H1 (cell line): Measurements from ENCODE around the gene MXRA8. TPM values are rescaled to one million over a fixed set of nuclear protein-coding genes. Genes with fewer than 3 reads are reported as not detected.

ENCODE experiments used
- CTCF ChIA-PET: fragments of 300-600 bp; sonication (Branson Sonifier 250); formaldehyde crosslinking; loops from one replicate; lab custom pipeline; 2021; ENCODE audit not compliant: partially characterized antibody; lab: Charles Lee
- POLR2A ChIA-PET: fragments of 300-600 bp; sonication (Branson Sonifier 250); formaldehyde crosslinking; loops from one replicate; lab custom pipeline; 2021; ENCODE audit warnings: inconsistent platforms; ENCODE audit not compliant: partially characterized antibody; lab: Charles Lee
- DNase-seq, 2 experiments: peaks; one replicate each; pipeline versions ENCODE4 v3.0.0 to v3.0.0-alpha.2; 2010 to 2022; ENCODE audit warnings: low spot score in 2 of 2, low read depth in 1 of 2, mixed read lengths in 1 of 2
- FAIRE-seq: peaks from 2 replicates; lab custom pipeline; 2011; peaks lifted over from hg19 to GRCh38; lab: Jason Lieb, UNC
- H2AFZ ChIP-seq: 2 replicates; pipeline ENCODE4 v1.8.1; 2012; ENCODE audit warnings: low read length, inconsistent platforms
- H2AK5ac ChIP-seq: 2 replicates; pipeline ENCODE4 v1.6.1; 2013; ENCODE audit warnings: low read depth, low read length
- H2BK120ac ChIP-seq: replicated peaks from 2 replicates; pipeline ENCODE3; 2013; ENCODE audit warnings: low read depth, low read length, inconsistent platforms
- H2BK12ac ChIP-seq: 2 replicates; pipeline ENCODE4 v1.6.1; 2013; ENCODE audit warnings: low read depth, low read length
- H2BK15ac ChIP-seq: 2 replicates; pipeline ENCODE4 v1.6.1; 2013; ENCODE audit warnings: low read length
- H2BK20ac ChIP-seq: 2 replicates; pipeline ENCODE4 v1.6.1; 2013; ENCODE audit warnings: low read length
- H2BK5ac ChIP-seq: 2 replicates; pipeline ENCODE4 v1.6.1; 2013; ENCODE audit warnings: low read depth, low read length
- H3K14ac ChIP-seq: 2 replicates; pipeline ENCODE4 v1.6.1; 2013; ENCODE audit warnings: inconsistent platforms; ENCODE audit not compliant: insufficient read length
- H3K18ac ChIP-seq: 2 replicates; pipeline ENCODE4 v1.6.1; 2013; ENCODE audit warnings: low read length; ENCODE audit errors: extremely low read depth
- H3K23ac ChIP-seq: 2 replicates; pipeline ENCODE4 v1.6.1; 2013; ENCODE audit warnings: inconsistent platforms; ENCODE audit not compliant: insufficient read length
- H3K23me2 ChIP-seq: 2 replicates; pipeline ENCODE4 v1.6.1; 2013; ENCODE audit warnings: low read depth, low read length
- H3K27ac ChIP-seq: 2 replicates; pipeline ENCODE4 v1.6.1; 2011; ENCODE audit warnings: low read depth, low read length, inconsistent platforms
- H3K27me3 ChIP-seq, 4 experiments: replicated peaks in 1 of 4; 1 replicate in 1 of 4; 2 replicates in 3 of 4; pipeline versions ENCODE4 v1.6.1 to v1.8.1; 2011 to 2013; ENCODE audit warnings: low read length in 3 of 4, mild to moderate bottlenecking in 3 of 4, inconsistent platforms in 2 of 4, mixed read lengths in 2 of 4, moderate library complexity in 1 of 4; ENCODE audit not compliant: control insufficient read depth in 3 of 4, insufficient read depth in 3 of 4; ENCODE audit errors: extremely low read depth in 1 of 4
- H3K36me3 ChIP-seq, 4 experiments: 2 replicates each; pipeline versions ENCODE4 v1.6.1 to v1.8.1; 2011 to 2013; ENCODE audit warnings: mild to moderate bottlenecking in 4 of 4, low read length in 3 of 4, moderate library complexity in 2 of 4, control low read depth in 1 of 4, inconsistent platforms in 1 of 4; ENCODE audit not compliant: insufficient read depth in 4 of 4, control insufficient read depth in 2 of 4
- H3K4ac ChIP-seq: replicated peaks from 2 replicates; pipeline ENCODE3; 2013; ENCODE audit warnings: low read length, low read depth, mixed read lengths, inconsistent platforms; ENCODE audit not compliant: insufficient read length
- H3K4me1 ChIP-seq, 4 experiments: replicated peaks in 1 of 4; 1 replicate in 1 of 4; 2 replicates in 3 of 4; pipeline versions ENCODE4 v1.6.1 to v1.8.1; 2011 to 2013; ENCODE audit warnings: low read length in 3 of 4, inconsistent platforms in 2 of 4, mixed read lengths in 1 of 4; ENCODE audit not compliant: insufficient read depth in 4 of 4, control insufficient read depth in 3 of 4
- H3K4me2 ChIP-seq, 2 experiments: 2 replicates each; pipeline versions ENCODE4 v1.6.1 to v1.8.1; 2011 to 2013; ENCODE audit warnings: low read depth in 2 of 2, low read length in 2 of 2, control low read depth in 1 of 2, inconsistent platforms in 1 of 2, mild to moderate bottlenecking in 1 of 2; ENCODE audit not compliant: insufficient read depth in 1 of 2
- H3K4me3 ChIP-seq, 4 experiments: fragments of 200-600, 300-600 bp in 1 of 4; sonication (generic), shearing (Covaris generic), sonication (Bioruptor Twin) in 1 of 4; 2 replicates each; pipeline versions ENCODE4 v1.5.1 to v1.8.1; 2011 to 2016; ENCODE audit warnings: low read length in 4 of 4, low read depth in 3 of 4, control low read depth in 2 of 4, inconsistent platforms in 2 of 4, mild to moderate bottlenecking in 2 of 4, mixed read lengths in 1 of 4, moderate library complexity in 1 of 4; ENCODE audit not compliant: insufficient read depth in 2 of 4; ENCODE audit errors: extremely low read depth in 1 of 4
- H3K56ac ChIP-seq: replicated peaks from 2 replicates; pipeline ENCODE3; 2013; ENCODE audit warnings: low read depth, mild to moderate bottlenecking, mixed read lengths, low read length, inconsistent platforms; ENCODE audit not compliant: insufficient read length
- H3K79me1 ChIP-seq: 2 replicates; pipeline ENCODE4 v1.6.1; 2013; ENCODE audit warnings: low read depth, low read length, control low read depth
- H3K79me2 ChIP-seq, 2 experiments: 2 replicates each; pipeline versions ENCODE4 v1.6.1 to v1.8.1; 2012 to 2013; ENCODE audit warnings: low read length in 2 of 2, mild to moderate bottlenecking in 2 of 2, inconsistent platforms in 1 of 2; ENCODE audit not compliant: insufficient read depth in 2 of 2, control insufficient read depth in 1 of 2
- H3K9ac ChIP-seq, 4 experiments: replicated peaks in 1 of 4; 1 replicate in 1 of 4; 2 replicates in 3 of 4; pipeline versions ENCODE4 v1.6.1 to v1.8.1; 2011 to 2013; ENCODE audit warnings: low read depth in 3 of 4, low read length in 3 of 4, control low read depth in 2 of 4, mild to moderate bottlenecking in 2 of 4, moderate library complexity in 2 of 4, inconsistent platforms in 1 of 4; ENCODE audit errors: extremely low read depth in 1 of 4
- H3K9me3 ChIP-seq, 2 experiments: 2 replicates each; pipeline versions ENCODE4 v1.6.1 to v1.8.1; 2012 to 2013; ENCODE audit warnings: mild to moderate bottlenecking in 2 of 2, moderate library complexity in 2 of 2, control low read depth in 1 of 2, inconsistent platforms in 1 of 2, low read depth in 1 of 2, low read length in 1 of 2, mixed read lengths in 1 of 2; ENCODE audit not compliant: insufficient read depth in 2 of 2
- H4K20me1 ChIP-seq, 2 experiments: replicated peaks in 1 of 2; 2 replicates each; pipeline versions ENCODE3 to v1.8.1; 2011 to 2013; ENCODE audit warnings: inconsistent platforms in 2 of 2, low read length in 2 of 2, mild to moderate bottlenecking in 1 of 2; ENCODE audit not compliant: insufficient read depth in 2 of 2, control insufficient read depth in 1 of 2
- H4K5ac ChIP-seq: 2 replicates; pipeline ENCODE4 v1.6.1; 2013; ENCODE audit warnings: low read length, low read depth, mixed read lengths, inconsistent platforms; ENCODE audit not compliant: insufficient read length
- H4K8ac ChIP-seq: 2 replicates; pipeline ENCODE4 v1.8.0; 2013; ENCODE audit warnings: mild to moderate bottlenecking, moderate library complexity, low read length, inconsistent platforms; ENCODE audit not compliant: insufficient read depth; ENCODE audit errors: extremely low read depth
- H4K91ac ChIP-seq: replicated peaks from 2 replicates; pipeline ENCODE3; 2013; ENCODE audit warnings: low read length, mixed read lengths, inconsistent platforms; ENCODE audit not compliant: insufficient read length
- CTCF ChIP-seq, 3 experiments: IDR thresholded peaks; 1 replicate in 2 of 3; 2 replicates in 1 of 3; pipeline versions ENCODE4 v1.5.1 to v1.6.1; 2011; ENCODE audit warnings: low read length in 3 of 3, mild to moderate bottlenecking in 3 of 3, inconsistent platforms in 2 of 3, low read depth in 1 of 3, moderate library complexity in 1 of 3; ENCODE audit not compliant: insufficient read depth in 1 of 3; ENCODE audit errors: control extremely low read depth in 1 of 3
- POLR2AphosphoS5 ChIP-seq: IDR thresholded peaks from 2 replicates; pipeline ENCODE4 v1.6.1; 2011; ENCODE audit warnings: low read depth, low read length
- WGBS, 2 experiments: shearing (Covaris generic) in 1 of 2; methylation state at CpG; one replicate each; pipeline versions ENCODE4 v1.1.6 to v1.1.7; 2013 to 2015; ENCODE audit warnings: low lambda C conversion rate in 2 of 2, mixed read lengths in 2 of 2, inconsistent platforms in 1 of 2, low coverage in 1 of 2, missing lambda C conversion rate in 1 of 2; ENCODE audit not compliant: insufficient replicate concordance in 2 of 2, insufficient coverage in 1 of 2, insufficient read length in 1 of 2; ENCODE audit errors: extremely low coverage in 1 of 2, missing lambda C conversion rate in 1 of 2; 5-methylcytosine and 5-hydroxymethylcytosine counted together
- polyA plus RNA-seq, 7 experiments: library from polyadenylated mRNA; depleted of rRNA in 3 of 7; stranded (reverse) in 5 of 7; unstranded in 2 of 7; fragments of >200 nt in 5 of 7; fragments of 200-250 nt in 2 of 7; gene quantifications; 1 replicate in 5 of 7; 2 replicates in 1 of 7; 4 replicates in 1 of 7; pipeline versions ENCODE4 v1.2.1 to v1.2.3, GENCODE V29; 2011 to 2013; ENCODE audit warnings: missing spikeins in 2 of 7, mixed read lengths in 2 of 7
- total RNA-seq: library from RNA; stranded (reverse); fragmentation: NEBNext Ultra II Directional; extraction: Animal tissue kit (Norgen Biotek cat#: 25700); gene quantifications from 2 replicates; pipeline ENCODE4 v1.2.1, GENCODE V29; 2021

Gene MXRA8
- total and polyA plus RNA-seq, 2 of the 8 experiments (the other 6 are each of a cell fraction or from before 2014, with no cell fraction given) = 10.5 to 17.2 TPM

DNA sequence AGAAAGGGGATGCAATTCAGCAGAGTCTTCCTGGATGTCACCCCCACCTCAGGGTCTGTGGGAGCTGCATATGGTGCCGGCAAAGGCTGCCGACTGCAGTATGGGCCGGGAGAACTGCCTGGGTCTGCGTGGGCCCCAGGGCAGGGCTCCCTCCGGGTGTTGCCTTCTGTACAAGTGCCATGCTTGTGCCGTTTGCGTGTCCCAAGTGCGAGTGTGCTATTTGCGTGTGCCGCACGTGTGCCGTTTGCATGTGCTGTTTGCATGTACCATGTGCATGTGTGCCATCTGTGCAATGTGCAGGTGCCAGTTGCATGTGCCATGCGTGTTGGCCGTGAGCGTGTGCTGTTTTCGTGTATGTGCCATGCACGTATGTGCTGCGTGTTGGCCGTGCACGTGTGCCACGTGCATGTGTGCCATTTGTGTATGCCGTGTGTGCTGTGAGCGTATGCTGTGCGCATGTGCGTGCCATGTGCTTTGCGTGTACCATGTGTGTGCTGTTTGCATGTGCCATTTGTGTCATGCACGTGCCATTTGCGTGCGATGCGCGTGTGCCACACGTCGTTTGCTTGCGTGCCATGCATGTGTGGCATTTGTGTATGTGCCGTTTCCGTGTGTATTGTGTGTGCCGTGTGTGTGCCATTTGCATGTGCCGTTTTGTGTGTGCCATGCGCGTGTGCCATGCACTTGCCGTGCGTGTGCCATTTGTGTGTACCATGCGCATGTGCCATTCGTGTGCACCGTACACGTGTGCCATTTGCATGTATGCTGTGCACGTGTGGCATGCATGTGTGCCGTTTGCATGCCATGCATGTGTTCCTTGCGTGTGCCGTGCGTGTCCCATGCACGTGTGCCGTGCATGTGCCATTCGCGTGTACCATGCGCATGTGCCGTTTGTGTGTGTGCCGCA, 28.8 kb downstream of the MXRA8 start:
- Histone ChIP-seq H2BK12ac (peak overlapping the region; percentile 60; the same call in 1 of the 2 replicates), H3K14ac (no peak overlapping the region), H3K23me2 (peaks cover 9% of the 10 kb centered on the region), H3K27ac (no peak overlapping the region), H2AFZ (no peak overlapping the region), H3K79me2 (0 out of 4 replicates have a peak, but pooled peaks cover 0 to 8% of the 10 kb centered on the region in 2 experiments), H3K9ac (peak overlapping the region in 1 of 4 experiments; percentile 46; a peak in 1 of 7 replicates), H3K4me2 (no peak overlapping the region), H3K4me1 (peaks cover 0 to 8% (median 3%) of the 10 kb centered on the region in 4 experiments; a peak in 5 of 7 replicates), H2BK5ac (peak overlapping the region; percentile 26; the same call in 1 of the 2 replicates), H4K8ac (peak overlapping the region; percentile 51; the same call in 1 of the 2 replicates), H2BK120ac (peak overlapping the region; percentile 64), H3K79me1 (peaks cover 9% of the 10 kb centered on the region), H2BK20ac (no peak overlapping the region), H4K91ac (peak overlapping the region; percentile 95), H3K9me3 (peaks cover 0 to 6% of the 10 kb centered on the region in 2 experiments; a peak in 2 of 4 replicates), H3K27me3 (no peaks in the 10 kb centered on the region; a peak in 1 of 7 replicates), H4K5ac (no peak overlapping the region), H3K4me3 (no peak overlapping the region), H4K20me1 (peaks cover 3 to 26% of the 10 kb centered on the region in 2 experiments), H3K4ac (peak overlapping the region; percentile 96), H3K36me3 (peaks cover 0 to 3% (median 0%) of the 10 kb centered on the region in 4 experiments; a peak in 1 of 8 replicates), H3K56ac (no peak overlapping the region), H2BK15ac (no peak overlapping the region), H3K23ac (no peak overlapping the region), H3K18ac (no peak overlapping the region), H2AK5ac (peak overlapping the region; percentile 18; the same call in 1 of the 2 replicates)
- POLR2A ChIA-PET = interaction anchor here (0.9 to 9.0 kb wide), 5 partner anchors 8 to 34 kb away, joined by 3 to 134 read pairs (median 4); no protein-coding TSS in a partner anchor
- CTCF ChIA-PET = no interaction called here
- FAIRE-seq (no peak), DNase-seq (no peak)
- TF ChIP-seq CTCF (IDR thresholded peaks at IDR 0.05; ENCODE audit: control extremely low read depth in 1 of 3, insufficient read depth in 1 of 3, low read depth in 1 of 3, low read length in 3 of 3) (no peak), POLR2AphosphoS5 (peak; percentile 67)
- WGBS, 2 experiments = 93% methylated on average over 58 of the region's 58 CpGs; no CpG with 5 or more reads in 1 of the 2 experiments
